Thyroid gland (tissue), 4 donors: ENCODE measurements around the gene CDH16. TPM values are rescaled to one million over a fixed set of nuclear protein-coding genes. Genes with fewer than 3 reads are reported as not detected.
A peak's percentile ranks its signal among the peaks of the same experiment; 100 is the strongest.

Experiments
- DNase-seq, 2 donors: peaks; one replicate each; pipeline ENCODE4 v3.0.0-alpha.2; 2019
- H3K27ac ChIP-seq, 3 donors: fragments of 200-600 bp; sonication (generic); 1 replicate in 2 of 3; 2 replicates in 1 of 3; pipeline ENCODE4 v1.5.1; 2016 to 2019; ENCODE audit warnings: mild to moderate bottlenecking in 1 of 3, moderate library complexity in 1 of 3
- H3K27me3 ChIP-seq: fragments of 200-600 bp; sonication (generic); one replicate; pipeline ENCODE4 v1.5.1; 2019
- H3K36me3 ChIP-seq, 2 donors: fragments of 200-600 bp; sonication (generic); one replicate each; pipeline ENCODE4 v1.5.1; 2016 to 2019
- H3K4me1 ChIP-seq, 2 donors: fragments of 200-600 bp; sonication (generic); one replicate each; pipeline ENCODE4 v1.5.1; 2017 to 2019
- H3K4me3 ChIP-seq, 3 donors: fragments of 200-600 bp; sonication (generic); replicated peaks in 1 of 3; 1 replicate in 2 of 3; 2 replicates in 1 of 3; pipeline ENCODE4 v1.5.1; 2016; ENCODE audit warnings: mild to moderate bottlenecking in 1 of 3
- H3K9me3 ChIP-seq: fragments of 200-600 bp; sonication (generic); one replicate; pipeline ENCODE4 v1.5.1; 2017
- POLR2A ChIP-seq, 2 donors: fragments of 450-650 bp; IDR thresholded peaks; one replicate each; pipeline ENCODE4 v1.6.1; 2017; ENCODE audit warnings: antibody characterized with exemption in 2 of 2, mild to moderate bottlenecking in 2 of 2, moderate library complexity in 1 of 2
- WGBS, 2 donors: methylation state at CpG; one replicate each; pipeline ENCODE4 v1.1.5; 2017; 5-methylcytosine and 5-hydroxymethylcytosine counted together
- intact Hi-C: fragments of 100-400 bp; cut with DNase I; formaldehyde crosslinking; loops from one replicate; pipeline ENCODE4 v1.15.1; 2023
- total RNA-seq, 4 donors: library from RNA; depleted of rRNA; stranded (reverse); fragments of >200 nt; gene quantifications; one replicate each; pipeline ENCODE4 v1.2.3, GENCODE V29; 2016
- TF ChIP-seq, protein P1 (sequence below), 6 experiments: fragments of 200-600 bp in 3 of 6; fragments of 450-650 bp in 3 of 6; sonication (generic) in 3 of 6; IDR thresholded peaks; one replicate each; pipeline ENCODE4 v1.5.1; 2016 to 2019; ENCODE audit warnings: antibody characterized with exemption in 6 of 6, mild to moderate bottlenecking in 2 of 6, inconsistent platforms in 1 of 6, moderate library complexity in 1 of 6

CDH16 gene
- total RNA-seq, 4 donors from 2014 or later = 43.1 to 166 (median 134) TPM

DNA sequence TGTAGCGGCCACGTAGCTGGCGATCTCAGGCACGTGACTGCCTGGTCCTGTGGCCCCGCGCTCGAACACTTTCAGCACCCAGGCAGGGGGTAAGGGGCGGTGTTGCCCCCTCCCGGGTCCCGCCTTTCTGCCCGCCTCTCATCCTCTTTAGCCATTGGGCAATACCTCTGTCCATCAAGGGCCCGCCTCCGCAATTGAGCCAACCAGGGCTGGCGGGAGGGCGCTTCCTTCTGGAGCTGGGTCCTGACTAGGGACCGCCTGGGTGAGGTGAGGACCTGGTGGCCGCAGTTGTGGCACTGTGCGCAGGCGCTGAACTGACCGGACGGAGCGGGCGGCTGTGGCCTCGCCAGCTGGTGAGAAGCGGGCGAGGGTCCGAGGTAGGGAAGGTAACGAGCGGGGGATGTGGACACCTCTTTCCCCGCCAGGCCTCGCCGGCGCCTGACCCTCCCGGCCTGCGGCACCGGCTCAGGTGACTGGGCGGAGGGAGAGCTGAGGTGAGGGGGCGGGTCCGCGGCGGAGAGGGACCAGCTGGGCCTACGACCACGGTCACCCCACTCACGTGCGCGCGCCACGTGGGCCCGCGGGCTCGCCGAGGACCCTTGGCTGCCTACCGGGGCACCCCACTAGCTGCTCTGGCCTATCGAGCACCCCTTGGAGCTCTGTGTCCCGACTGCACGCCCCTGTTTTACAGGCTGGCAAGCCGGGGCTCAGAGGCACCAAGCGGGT is 38.2 kb downstream of the CDH16 start, which contains the start of gene PDP2:
TSS of gene PDP2 (plus strand) at position 228 of the 726 bp plus-strand sequence. CDS start 3,770 bp downstream, outside the sequence.
- peaks cover 8 to 11% of the 10 kb centered on the region in 2 donors for H3K36me3 ChIP-seq
- peak within 1 kb of the TSS; percentile 66 to 79 (median 78) for H3K27ac ChIP-seq
- DNase-seq = peak; percentile 98
- peak within 1 kb of the TSS; percentile 55 to 74 (median 72) for H3K4me3 ChIP-seq
- no peaks in the 10 kb centered on the region for H3K27me3 ChIP-seq
- 0 to 1% methylated on average over 6 to 25 of the region's 58 CpGs for WGBS, 2 donors
- H3K4me1 ChIP-seq = peaks cover 8 to 25% of the 10 kb centered on the region in 2 donors
- intact Hi-C loops = no loop called here
- H3K9me3 ChIP-seq = no peaks in the 10 kb centered on the region
- TF ChIP-seq, protein P1, sequence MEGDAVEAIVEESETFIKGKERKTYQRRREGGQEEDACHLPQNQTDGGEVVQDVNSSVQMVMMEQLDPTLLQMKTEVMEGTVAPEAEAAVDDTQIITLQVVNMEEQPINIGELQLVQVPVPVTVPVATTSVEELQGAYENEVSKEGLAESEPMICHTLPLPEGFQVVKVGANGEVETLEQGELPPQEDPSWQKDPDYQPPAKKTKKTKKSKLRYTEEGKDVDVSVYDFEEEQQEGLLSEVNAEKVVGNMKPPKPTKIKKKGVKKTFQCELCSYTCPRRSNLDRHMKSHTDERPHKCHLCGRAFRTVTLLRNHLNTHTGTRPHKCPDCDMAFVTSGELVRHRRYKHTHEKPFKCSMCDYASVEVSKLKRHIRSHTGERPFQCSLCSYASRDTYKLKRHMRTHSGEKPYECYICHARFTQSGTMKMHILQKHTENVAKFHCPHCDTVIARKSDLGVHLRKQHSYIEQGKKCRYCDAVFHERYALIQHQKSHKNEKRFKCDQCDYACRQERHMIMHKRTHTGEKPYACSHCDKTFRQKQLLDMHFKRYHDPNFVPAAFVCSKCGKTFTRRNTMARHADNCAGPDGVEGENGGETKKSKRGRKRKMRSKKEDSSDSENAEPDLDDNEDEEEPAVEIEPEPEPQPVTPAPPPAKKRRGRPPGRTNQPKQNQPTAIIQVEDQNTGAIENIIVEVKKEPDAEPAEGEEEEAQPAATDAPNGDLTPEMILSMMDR (IDR thresholded peaks at IDR 0.05) = no peak
- TF ChIP-seq POLR2A (IDR thresholded peaks at IDR 0.05) = peak in 1 of 2 donors; percentile 94

DNA sequence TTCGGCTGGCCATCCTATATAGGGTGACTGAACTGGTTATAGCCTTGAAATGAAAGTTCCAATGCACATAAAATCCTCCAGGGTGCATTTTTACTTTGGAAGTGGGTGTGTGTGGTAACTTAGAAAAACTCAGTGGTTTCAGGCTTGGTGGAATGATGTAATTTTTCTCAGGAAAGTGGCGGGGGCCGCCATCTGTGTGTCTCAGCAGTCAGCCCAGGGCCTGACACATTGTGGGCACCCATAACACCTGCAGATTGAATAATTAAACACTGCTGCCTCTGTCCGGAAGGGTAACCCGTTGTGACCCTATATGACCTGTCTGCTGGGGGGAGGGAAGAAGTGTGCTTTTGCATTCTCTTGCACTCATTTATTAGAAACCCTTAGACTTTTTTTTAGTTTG is 40.6 kb downstream of the CDH16 start:
- Histone ChIP-seq H3K27me3 (no peaks in the 10 kb centered on the region), H3K27ac (no peak overlapping the region), H3K4me3 (no peak overlapping the region), H3K36me3 (no peaks in the 10 kb centered on the region), H3K9me3 (no peaks in the 10 kb centered on the region), H3K4me1 (peaks cover 23 to 34% of the 10 kb centered on the region in 2 donors)
- TF ChIP-seq POLR2A (IDR thresholded peaks at IDR 0.05) = no peak
- TF ChIP-seq, protein P1 (IDR thresholded peaks at IDR 0.05) = no peak
- DNase-seq = no peak
- WGBS, 2 donors = 76 to 77% methylated on average over 5 of the region's 5 CpGs
- intact Hi-C loops = no loop called here

DNA sequence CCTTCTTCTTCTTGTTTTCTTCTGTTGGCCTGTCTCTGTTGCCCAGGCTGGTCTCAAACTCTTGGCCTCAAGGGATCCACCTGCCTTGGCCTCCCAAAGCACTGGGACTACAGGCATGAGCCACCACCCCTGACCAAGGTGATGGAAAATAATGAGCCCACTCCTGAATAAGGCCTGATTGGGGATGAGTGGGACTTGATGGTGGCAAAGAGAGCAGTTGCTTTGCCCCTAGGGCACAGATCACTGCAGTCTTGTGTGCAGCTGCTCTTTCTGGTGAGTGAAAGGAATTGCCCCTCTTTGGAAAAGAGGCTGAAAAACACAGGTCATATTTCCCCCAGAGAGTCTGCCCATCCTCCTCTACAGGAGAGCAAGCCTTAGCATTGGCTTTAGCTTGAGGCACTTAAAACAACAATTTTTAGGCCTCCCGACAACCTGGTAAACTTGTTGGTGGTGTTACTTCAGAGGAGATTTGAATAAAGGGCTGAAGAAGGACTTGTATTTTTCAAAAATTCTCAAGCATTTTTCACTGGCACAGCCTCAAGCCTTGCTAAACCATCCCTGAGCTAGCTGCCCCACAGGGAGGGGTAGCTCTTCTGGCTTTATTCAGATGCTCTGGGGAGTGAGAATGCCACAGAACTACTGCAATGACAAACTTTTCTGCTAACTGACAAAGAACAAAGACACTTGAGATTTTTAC is 44.5 kb downstream of the CDH16 start:
- no peaks in the 10 kb centered on the region for H3K27me3 ChIP-seq
- H3K36me3 ChIP-seq = no peaks in the 10 kb centered on the region
- DNase-seq = peak; percentile 66 to 76
- H3K27ac ChIP-seq = peak overlapping the region; percentile 74 to 87 (median 84)
- H3K9me3 ChIP-seq = no peaks in the 10 kb centered on the region
- peaks cover 19 to 23% of the 10 kb centered on the region in 2 donors for H3K4me1 ChIP-seq
- 5 to 20% methylated on average over 1 of the region's 1 CpG for WGBS, 2 donors
- no peak overlapping the region for H3K4me3 ChIP-seq
- TF ChIP-seq, protein P1 (IDR thresholded peaks at IDR 0.05) = no peak
- intact Hi-C loops = no loop called here

DNA sequence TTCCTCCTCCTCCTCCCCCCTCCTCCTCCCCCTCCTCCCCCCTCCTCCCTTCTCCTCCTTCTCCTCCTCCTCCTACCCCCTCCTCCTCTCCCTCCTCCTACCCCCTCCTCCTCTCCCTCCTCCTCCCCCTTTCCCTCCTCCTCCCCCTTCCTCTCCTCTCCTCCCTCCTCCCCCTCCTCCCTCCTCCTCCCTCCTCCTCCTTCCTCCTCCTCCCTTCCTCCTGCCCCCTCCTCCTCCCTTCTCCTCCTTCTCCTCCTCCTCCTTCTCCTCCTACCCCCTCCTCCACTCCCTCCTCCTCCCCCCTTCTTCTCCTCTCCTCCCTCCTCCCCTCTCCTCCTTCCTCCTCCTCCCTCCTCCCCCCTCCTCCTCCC is 45.0 kb downstream of the CDH16 start:
- no peak for TF ChIP-seq POLR2A (IDR thresholded peaks at IDR 0.05)
- TF ChIP-seq, protein P1 (IDR thresholded peaks at IDR 0.05) = no peak
- intact Hi-C loops = no loop called here

More for the DNA sequence above, 45.0 kb downstream of the CDH16 start:
- H3K4me3 ChIP-seq = no peak overlapping the region
- no peaks in the 10 kb centered on the region for H3K36me3 ChIP-seq
- no peaks in the 10 kb centered on the region for H3K27me3 ChIP-seq
- peak overlapping the region; percentile 87 to 88 (median 88) for H3K27ac ChIP-seq
- no peak for DNase-seq
- peaks cover 19 to 23% of the 10 kb centered on the region in 2 donors for H3K4me1 ChIP-seq
- no peaks in the 10 kb centered on the region for H3K9me3 ChIP-seq
